ENCODE data around the gene PFDN2. TPM values are rescaled to one million over a fixed set of nuclear protein-coding genes. Genes with fewer than 3 reads are reported as not detected.

Gene PFDN2
- total and polyA plus RNA-seq, 10 of the 15 experiments (the other 5 are each of a cell fraction or from before 2014, with no cell fraction given): 30.0 to 141 (median 80.5) TPM

DNA sequence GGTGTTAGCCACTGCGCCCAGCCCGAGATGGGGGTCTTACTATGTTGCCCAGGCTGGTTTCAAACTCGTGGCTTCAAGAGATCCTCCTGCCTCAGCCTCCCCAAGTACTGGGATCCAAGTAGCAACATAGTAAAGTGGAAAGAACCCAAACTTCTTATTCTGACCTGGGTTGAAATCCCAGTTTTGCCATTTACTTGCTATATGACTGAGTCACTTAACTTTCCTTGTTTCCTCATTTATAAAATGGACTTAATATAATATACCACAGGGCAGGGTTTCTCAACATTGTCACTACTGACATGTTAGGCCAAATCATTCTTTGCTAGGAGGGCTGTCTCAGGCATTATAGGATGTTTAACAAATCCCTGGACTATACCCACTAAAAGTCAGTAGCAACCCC lies 6.7 kb downstream of the PFDN2 start (continued):
- TF ChIP-seq, protein P1, sequence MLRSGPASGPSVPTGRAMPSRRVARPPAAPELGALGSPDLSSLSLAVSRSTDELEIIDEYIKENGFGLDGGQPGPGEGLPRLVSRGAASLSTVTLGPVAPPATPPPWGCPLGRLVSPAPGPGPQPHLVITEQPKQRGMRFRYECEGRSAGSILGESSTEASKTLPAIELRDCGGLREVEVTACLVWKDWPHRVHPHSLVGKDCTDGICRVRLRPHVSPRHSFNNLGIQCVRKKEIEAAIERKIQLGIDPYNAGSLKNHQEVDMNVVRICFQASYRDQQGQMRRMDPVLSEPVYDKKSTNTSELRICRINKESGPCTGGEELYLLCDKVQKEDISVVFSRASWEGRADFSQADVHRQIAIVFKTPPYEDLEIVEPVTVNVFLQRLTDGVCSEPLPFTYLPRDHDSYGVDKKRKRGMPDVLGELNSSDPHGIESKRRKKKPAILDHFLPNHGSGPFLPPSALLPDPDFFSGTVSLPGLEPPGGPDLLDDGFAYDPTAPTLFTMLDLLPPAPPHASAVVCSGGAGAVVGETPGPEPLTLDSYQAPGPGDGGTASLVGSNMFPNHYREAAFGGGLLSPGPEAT (IDR thresholded peaks at IDR 0.05; ENCODE audit: low read depth): no peak
- no peak for TF ChIP-seq EZH2 (IDR thresholded peaks at IDR 0.05; ENCODE audit: borderline replicate concordance, control insufficient read depth, low read depth, low read length)
- TF ChIP-seq RCOR1 (conservative IDR thresholded peaks at IDR 0.05; ENCODE audit: low read depth, low read length): no peak
- TF ChIP-seq ZNF24 (IDR thresholded peaks at IDR 0.05): no peak
- TF ChIP-seq HDGF (IDR thresholded peaks at IDR 0.05): no peak

DNA sequence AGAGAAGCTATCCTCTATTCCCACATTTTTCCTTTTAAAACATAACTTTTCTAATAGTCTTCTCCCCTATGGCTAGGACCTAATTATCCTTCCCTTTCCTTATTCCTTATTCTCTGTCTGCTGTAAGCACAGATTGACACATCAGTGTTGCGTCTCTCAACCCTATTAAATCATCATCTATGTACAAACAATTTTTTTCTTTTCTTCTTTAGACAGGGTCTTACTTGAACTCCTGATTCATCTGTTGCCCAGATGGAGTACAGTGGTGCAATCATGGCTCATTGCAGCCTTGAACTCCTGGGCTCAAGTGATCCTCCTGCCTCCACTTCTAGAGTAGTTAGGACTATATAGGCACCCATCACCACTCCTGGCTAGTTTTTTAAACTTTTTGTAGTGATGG lies 11.4 kb downstream of the PFDN2 start:
- SMC1A ChIA-PET (ENCODE audit: uncharacterized antibody, unreplicated experiment): interaction anchor here (0.6 kb wide), 1 partner anchor 29 kb away, joined by 3 read pairs; no protein-coding TSS in a partner anchor
- no peak for FAIRE-seq
- POLR2A ChIA-PET: no interaction called here

More for the DNA sequence above, 11.4 kb downstream of the PFDN2 start:
- Histone ChIP-seq H3K9me3 (replicated peaks; ENCODE audit: control insufficient read depth, insufficient read depth, low read length) (no peaks in the 10 kb centered on the region), H3K27ac (ENCODE audit: control insufficient read depth, insufficient read depth) (no peak overlapping the region), H3K9ac (ENCODE audit: control insufficient read depth, insufficient read depth, low read length) (no peak overlapping the region), H3K4me3 (no peak overlapping the region), H3K79me2 (ENCODE audit: control insufficient read depth, insufficient read depth, low read length) (peaks cover 27% of the 10 kb centered on the region), H3K36me3 (ENCODE audit: control insufficient read depth in 2 of 2, insufficient read depth in 2 of 2, low read length in 1 of 2) (peaks cover 4 to 7% of the 10 kb centered on the region in 2 experiments; a peak in 3 of 4 replicates), H4K20me1 (ENCODE audit: control insufficient read depth, insufficient read depth) (no peaks in the 10 kb centered on the region), H3K4me1 (ENCODE audit: control insufficient read depth, insufficient read depth, low read length) (no peaks in the 10 kb centered on the region), H2AFZ (ENCODE audit: control insufficient read depth, low read depth, low read length) (no peak overlapping the region), H3K27me3 (replicated peaks in 1 of 2; ENCODE audit: control insufficient read depth in 2 of 2, insufficient read depth in 2 of 2, low read length in 1 of 2) (no peaks in the 10 kb centered on the region), H3K4me2 (ENCODE audit: control insufficient read depth, insufficient read depth) (no peak overlapping the region)
- DNase-seq (ENCODE audit: low read depth, low spot score) (no peak), ATAC-seq (no peak)
- intact Hi-C loops (cut with micrococcal nuclease; ENCODE audit: unreplicated experiment): no loop called here
- ChIA-PET RAD21 (ENCODE audit: unreplicated experiment) (no interaction called here), CTCF (interaction anchor here (1.2 to 1.6 kb wide), 3 partner anchors 10 to 108 kb away, joined by 3 to 6 read pairs (median 4); no protein-coding TSS in a partner anchor)
- no TSS peak for BruUV-seq (replicated peaks)
- in situ Hi-C loops (cut with MboI): no loop called here
- WGBS (ENCODE audit: insufficient coverage, insufficient replicate concordance, low lambda C conversion rate, missing lambda C conversion rate): 100% methylated on average over 1 of the region's 1 CpG
- TF ChIP-seq POU2F2 (IDR thresholded peaks at IDR 0.05; ENCODE audit: borderline replicate concordance, low read depth, low read length) (no peak), MXI1 (IDR thresholded peaks at IDR 0.05; ENCODE audit: low read depth, low read length) (no peak), RAD51 (IDR thresholded peaks at IDR 0.05) (no peak), EP300 (IDR thresholded peaks at IDR 0.05; ENCODE audit: borderline replicate concordance in 1 of 2, control insufficient read depth in 1 of 2, low read depth in 2 of 2, low read length in 2 of 2) (no peak), RB1 (IDR thresholded peaks at IDR 0.05; ENCODE audit: borderline replicate concordance) (no peak), HCFC1 (IDR thresholded peaks at IDR 0.05; ENCODE audit: low read length) (no peak), PAX5 (IDR thresholded peaks at IDR 0.05; ENCODE audit: borderline replicate concordance, low read depth, low read length) (no peak), ZNF217 (IDR thresholded peaks at IDR 0.05) (no peak)
- TF ChIP-seq, protein P2, sequence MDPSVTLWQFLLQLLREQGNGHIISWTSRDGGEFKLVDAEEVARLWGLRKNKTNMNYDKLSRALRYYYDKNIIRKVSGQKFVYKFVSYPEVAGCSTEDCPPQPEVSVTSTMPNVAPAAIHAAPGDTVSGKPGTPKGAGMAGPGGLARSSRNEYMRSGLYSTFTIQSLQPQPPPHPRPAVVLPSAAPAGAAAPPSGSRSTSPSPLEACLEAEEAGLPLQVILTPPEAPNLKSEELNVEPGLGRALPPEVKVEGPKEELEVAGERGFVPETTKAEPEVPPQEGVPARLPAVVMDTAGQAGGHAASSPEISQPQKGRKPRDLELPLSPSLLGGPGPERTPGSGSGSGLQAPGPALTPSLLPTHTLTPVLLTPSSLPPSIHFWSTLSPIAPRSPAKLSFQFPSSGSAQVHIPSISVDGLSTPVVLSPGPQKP (IDR thresholded peaks at IDR 0.05; ENCODE audit: low read depth, low read length): no peak
- TF ChIP-seq, protein P3, sequence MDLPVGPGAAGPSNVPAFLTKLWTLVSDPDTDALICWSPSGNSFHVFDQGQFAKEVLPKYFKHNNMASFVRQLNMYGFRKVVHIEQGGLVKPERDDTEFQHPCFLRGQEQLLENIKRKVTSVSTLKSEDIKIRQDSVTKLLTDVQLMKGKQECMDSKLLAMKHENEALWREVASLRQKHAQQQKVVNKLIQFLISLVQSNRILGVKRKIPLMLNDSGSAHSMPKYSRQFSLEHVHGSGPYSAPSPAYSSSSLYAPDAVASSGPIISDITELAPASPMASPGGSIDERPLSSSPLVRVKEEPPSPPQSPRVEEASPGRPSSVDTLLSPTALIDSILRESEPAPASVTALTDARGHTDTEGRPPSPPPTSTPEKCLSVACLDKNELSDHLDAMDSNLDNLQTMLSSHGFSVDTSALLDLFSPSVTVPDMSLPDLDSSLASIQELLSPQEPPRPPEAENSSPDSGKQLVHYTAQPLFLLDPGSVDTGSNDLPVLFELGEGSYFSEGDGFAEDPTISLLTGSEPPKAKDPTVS (IDR thresholded peaks at IDR 0.05; ENCODE audit: low read depth, low read length): no peak
- TF ChIP-seq, protein P4, sequence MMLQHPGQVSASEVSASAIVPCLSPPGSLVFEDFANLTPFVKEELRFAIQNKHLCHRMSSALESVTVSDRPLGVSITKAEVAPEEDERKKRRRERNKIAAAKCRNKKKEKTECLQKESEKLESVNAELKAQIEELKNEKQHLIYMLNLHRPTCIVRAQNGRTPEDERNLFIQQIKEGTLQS (IDR thresholded peaks at IDR 0.05; ENCODE audit: borderline replicate concordance, extremely low read depth, low read depth, low read length): no peak
